Measurements from ENCODE around the gene GMIP.

The GMIP gene

DNA sequence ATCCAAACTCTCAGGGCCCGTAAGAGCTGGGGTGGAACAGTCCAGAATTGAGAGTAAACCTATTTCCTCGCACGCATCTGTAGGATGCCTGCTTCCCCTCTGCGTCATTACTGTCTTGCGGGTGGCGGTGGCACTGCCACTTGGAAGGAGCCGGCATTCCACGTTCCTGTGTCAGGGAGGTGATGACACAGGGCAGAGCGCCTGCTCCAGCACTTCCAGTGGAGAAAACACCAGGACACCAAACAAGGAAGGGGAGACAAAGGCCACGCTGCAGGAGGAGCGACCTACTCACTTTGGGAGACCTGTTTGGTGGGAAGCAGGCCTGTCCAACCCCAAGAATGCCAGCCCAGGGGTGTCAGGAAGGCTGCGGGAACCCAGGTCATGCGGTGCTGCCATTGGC, 62.1 kb downstream of the GMIP start:
- H3K27ac ChIP-seq: no peak overlapping the region
- TF ChIP-seq, protein P1, sequence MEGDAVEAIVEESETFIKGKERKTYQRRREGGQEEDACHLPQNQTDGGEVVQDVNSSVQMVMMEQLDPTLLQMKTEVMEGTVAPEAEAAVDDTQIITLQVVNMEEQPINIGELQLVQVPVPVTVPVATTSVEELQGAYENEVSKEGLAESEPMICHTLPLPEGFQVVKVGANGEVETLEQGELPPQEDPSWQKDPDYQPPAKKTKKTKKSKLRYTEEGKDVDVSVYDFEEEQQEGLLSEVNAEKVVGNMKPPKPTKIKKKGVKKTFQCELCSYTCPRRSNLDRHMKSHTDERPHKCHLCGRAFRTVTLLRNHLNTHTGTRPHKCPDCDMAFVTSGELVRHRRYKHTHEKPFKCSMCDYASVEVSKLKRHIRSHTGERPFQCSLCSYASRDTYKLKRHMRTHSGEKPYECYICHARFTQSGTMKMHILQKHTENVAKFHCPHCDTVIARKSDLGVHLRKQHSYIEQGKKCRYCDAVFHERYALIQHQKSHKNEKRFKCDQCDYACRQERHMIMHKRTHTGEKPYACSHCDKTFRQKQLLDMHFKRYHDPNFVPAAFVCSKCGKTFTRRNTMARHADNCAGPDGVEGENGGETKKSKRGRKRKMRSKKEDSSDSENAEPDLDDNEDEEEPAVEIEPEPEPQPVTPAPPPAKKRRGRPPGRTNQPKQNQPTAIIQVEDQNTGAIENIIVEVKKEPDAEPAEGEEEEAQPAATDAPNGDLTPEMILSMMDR (conservative IDR thresholded peaks at IDR 0.05): no peak

GRCh38 chr19:19580418-19580817, 63.0 kb downstream of the GMIP start:
- TF ChIP-seq, protein P1 (conservative IDR thresholded peaks at IDR 0.05): no peak
- H3K27ac ChIP-seq: no peak overlapping the region

GRCh38 chr19:19579533-19580361, 63.7 kb downstream of the GMIP start:
- TF ChIP-seq, protein P1 (conservative IDR thresholded peaks at IDR 0.05): no peak
- H3K27ac ChIP-seq: no peak overlapping the region

All from VCaP (cell line).